Stimulated activated CD4-positive, alpha-beta T cell treated with anti-CD3 and anti-CD28 coated beads, Interleukin-1b, Interleukin-23, amount 100 ng/mL, for 4 hours (primary cell): ENCODE measurements around the gene FCHO2.

ENCODE experiments used
- DNase-seq, 2 donors: peaks; one replicate each; pipeline ENCODE4 v3.0.0-alpha.2; 2020; ENCODE audit warnings: low read depth in 2 of 2

FCHO2 gene

DNA sequence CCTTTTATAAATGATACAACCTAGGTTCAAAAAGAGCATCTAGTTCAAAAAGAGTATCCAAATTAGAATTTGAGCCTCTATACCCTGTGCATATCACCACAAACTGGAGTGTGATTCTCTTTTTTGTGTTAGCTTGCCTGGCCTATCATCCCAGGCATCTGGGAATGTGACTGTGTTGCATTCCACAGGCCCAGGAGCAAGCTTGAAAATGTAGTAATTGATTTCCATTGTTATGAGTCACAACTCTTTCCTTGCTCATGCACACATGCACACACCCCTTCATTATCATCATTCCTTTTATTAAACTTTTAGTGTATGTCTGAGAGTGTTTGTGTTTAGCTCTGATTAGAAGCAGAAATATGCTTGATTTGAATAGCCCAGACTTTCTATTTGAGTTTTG, 75.2 kb downstream of the FCHO2 start:
- DNase-seq: no peak

DNA sequence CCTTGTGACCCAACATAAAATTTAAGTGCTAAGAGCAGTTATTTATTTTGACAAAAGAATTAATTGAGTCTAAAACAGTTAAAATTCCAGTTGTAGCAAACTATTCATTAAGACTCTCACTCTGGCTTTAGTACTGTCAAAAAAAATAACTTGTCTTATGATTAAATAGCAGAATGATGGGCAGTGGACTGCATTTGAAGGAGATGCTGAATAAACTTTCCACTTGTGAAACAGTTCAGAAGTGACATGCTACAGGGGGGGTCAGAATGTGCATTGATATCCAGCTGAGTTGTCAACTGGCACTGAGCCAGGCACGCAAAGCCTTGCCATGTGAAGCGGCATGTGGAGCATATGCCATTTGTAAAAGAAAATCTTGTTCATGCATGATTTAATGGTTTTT, 76.0 kb downstream of the FCHO2 start:
- DNase-seq: no peak

DNA sequence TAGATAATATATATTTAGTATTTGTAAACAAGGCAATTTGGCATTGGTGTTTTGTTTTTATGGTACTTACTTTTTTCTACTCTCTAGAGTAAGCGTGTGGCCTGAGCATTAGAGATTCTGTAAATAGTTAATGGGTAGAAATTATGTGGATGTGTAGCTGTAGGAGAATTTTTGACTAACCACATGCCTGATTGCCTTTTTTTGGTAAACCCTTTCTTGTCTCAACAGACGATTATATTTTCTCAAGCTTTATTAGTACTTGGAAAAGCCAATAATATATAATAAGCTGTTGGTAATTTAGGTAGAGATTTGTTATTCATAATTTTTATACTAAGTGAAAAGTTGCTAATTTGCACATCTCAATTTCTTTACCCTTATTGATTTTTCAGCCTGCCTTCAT, 76.8 kb downstream of the FCHO2 start:
- no peak for DNase-seq

DNA sequence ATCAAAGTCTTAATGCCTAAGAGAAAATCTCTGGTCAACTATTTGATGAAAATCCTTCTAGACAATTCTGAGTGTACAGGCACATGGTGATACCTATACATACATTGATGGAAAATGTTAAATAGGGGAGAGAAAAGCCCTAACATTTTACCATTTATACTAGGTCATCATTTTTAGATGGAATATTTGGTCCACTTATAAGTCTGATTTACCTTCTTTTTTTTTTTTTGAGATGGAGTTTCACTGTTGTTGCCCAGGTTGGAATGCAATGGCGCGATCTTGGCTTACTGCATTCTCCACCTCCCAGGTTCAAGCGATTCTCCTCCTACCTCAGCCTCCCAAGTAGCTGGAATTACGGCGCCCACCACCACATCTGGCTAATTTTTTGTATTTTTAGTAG, 81.7 kb downstream of the FCHO2 start:
- DNase-seq: no peak

DNA sequence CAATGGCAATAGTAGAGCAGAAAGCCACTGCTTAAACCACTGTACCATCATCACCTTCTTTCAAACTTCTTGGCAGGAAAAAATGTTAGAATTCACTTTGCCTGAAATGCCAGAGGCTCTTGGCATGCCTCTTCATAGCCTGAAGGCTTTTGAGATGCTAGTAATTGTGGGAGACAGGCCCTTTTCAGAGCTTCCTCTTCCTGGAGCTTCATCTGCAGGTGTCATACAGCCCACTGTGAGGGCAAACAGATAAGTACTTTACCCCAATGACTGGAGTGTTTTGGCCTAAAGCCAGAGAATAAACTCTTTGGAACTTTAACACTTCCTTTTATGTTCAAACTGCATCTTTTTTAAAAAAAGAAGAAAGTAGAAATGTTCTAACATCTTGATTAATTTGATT, 83.2 kb downstream of the FCHO2 start:
- no peak for DNase-seq

DNA sequence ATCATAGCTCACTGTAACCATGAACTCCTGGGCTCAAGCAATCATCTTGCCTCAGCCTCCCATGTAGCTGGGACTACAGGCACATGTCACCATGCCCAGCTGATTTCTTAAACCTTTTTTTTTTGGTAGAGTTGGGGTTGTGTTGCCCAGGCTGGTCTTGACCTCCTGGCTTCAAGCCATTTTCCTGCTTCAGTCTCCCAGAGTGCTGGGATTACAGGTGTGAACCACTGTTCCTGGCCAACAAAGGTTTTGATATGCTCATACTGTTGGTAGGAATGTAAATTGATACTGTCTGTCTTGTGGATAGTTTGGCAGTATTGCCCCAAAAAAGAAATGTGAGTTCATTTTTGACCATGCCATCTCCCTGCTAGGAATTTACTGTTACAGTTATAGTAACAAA, 87.2 kb downstream of the FCHO2 start:
- no peak for DNase-seq

DNA sequence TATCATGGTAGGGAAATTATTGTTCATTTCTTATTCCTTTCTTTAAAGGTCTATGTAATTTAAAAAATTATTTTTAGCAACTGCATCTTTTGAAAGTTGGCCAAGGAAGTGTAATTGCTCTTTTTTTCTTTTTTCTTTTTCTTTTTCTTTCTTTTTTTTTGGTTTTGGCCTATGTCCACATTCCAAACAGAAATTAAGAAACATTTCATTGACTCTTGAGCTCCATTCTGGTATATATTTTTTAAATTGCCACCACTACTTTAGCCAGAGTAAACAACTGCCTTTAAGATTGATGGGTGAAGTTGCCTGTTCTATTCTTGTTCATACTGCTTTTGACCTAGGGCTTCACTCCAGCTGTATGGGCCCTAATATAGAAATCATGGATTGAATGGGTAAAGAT, 88.7 kb downstream of the FCHO2 start:
- no peak for DNase-seq

DNA sequence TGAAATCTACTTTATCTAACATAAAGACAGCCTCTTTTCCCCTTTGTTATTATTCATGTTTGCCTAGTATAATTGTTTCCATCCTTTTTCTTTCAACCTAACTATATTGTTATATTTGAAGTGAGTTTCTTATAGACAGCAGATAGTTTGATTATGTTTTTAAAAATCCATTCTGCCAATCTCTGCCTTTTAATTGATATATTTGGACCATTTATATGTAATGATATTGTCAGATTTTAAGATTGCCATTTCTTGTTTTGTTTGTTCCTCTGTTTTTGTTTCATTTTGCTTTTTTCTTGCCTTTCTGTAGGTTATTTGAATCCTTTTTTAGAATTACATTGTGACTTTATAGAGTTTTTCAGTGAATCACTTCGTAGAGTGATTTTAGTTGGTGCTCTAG, 89.8 kb downstream of the FCHO2 start:
- DNase-seq: no peak

DNA sequence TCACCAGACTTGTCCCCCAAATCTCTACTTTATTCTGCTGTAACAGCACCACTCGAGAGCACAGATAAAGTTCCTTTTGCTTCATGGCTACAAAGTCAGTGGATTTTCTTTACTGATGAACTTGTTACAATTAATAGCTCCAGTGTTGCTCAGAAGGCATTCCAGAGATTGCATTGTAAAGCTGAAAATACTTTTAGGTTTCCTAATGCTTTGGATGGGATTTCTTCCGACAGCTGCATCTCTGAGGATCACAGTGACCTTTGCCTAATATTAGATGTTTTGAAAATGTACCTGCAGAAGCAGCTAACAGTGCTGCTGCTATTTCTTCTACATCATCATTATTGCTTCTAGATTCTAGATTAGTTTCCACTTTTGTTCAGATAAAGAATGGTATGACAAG, 105.8 kb downstream of the FCHO2 start:
- DNase-seq: no peak

DNA sequence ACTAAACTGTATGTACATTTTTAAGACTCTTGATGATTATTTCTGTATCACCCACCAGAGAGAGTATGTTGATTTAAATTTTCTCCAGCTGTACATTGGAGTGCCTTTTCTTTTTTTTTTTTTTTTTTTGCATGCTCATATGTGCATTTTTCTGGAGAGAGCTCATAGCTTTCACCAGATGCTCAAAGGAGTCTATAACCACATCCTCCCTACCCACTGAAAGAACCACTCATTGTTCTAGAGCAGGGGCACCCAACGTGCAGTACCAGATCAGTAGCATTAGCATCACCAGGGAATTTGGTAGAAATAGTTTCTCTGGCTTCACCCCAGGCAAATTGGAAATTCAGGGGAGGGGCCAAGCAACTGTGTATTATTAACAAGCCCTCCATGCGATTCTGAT, 110.6 kb downstream of the FCHO2 start:
- DNase-seq: no peak

DNA sequence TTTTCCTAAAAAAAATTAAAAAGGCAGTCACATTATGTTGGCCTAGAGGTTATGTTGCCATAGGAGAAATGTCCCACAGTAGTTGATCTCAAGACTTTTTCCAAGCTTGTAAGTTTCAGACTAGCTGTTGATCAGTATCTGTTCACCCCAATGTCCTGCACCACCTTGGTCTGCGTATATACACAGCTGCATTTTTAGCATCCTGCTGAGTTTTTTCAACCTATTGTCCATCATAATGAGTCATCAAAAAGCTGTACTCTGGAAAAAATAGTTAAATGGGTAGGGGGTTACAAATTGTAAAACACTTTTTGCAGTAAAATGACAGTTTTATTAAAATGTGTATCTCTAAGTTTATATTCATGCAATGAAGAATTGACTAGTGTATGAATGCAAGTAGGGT, 111.4 kb downstream of the FCHO2 start:
- no peak for DNase-seq

DNA sequence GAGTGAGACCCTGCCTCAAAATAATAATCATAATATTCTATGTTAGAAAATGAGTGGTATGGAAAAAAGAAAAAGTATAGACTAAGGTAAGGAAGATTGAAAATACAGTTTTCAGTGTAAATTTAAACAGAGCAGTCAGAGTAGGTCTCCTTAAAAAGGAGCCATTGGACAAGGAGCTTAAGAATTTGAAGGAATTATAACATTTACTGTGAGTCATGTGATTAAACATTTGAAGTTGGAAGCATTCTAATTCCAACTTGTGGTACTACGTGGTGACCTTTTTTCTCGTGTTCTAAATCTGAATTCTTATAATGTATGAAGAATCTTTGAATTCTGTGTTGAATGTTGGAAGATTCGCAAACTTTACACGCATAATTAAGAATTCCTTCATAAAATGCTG, 125.3 kb downstream of the FCHO2 start:
- DNase-seq: no peak

DNA sequence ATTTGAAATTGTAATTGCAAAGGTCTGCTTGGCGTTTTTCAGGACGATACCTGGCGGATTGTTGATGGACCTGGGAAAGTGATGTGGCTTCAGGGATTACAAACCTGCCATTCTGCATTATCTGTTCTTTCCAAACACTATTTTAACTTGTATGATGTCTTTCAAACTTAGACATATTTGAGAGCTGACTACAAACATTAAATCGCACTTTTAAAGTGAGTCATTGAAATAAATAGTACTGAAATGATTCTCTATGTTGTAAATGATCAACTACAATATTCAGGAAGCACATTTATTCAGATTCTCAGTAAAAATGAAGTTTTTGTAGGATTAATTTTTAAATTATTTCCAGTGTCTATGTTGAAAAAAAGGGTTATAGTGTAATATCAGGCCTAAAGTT, 132.2 kb downstream of the FCHO2 start:
- no peak for DNase-seq

DNA sequence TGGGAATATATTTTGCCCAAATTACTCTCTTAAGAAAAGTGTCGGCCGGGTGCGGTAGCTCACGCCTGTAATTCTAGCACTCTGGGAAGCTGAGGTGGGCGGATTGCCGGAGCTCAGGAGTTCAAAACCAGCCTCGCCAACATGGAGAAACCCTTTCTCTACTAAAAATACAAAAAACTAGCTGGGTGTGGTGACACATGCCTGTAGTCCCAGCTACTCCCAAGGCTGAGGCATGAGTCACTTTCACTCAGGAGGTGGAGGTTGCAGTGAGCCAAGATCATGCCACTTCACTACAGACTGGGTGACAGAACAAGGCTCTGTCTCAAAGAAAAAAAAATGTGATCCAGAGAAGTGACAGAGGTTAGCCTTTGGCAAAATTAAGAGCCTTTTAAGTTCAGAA, 138.1 kb downstream of the FCHO2 start:
- no peak for DNase-seq

DNA sequence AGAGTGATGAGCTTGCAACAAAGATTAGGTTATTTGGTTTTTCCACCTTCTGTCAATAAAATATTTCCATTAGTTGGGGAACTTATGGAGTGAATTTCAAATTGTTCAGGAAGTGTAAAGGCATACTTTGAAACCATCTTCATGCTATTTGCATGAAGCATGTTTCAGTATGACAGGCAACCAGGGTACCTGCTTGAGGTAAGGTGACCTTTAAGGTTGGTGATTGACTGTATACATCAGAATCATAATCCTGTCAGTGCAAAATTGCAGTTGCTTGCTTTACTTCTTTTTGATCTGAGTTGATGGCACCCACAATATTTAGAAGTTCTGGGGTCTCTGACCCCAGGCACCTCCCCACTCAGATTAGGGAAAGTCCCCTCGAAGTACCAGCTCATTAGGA, 138.6 kb downstream of the FCHO2 start:
- DNase-seq: no peak

DNA sequence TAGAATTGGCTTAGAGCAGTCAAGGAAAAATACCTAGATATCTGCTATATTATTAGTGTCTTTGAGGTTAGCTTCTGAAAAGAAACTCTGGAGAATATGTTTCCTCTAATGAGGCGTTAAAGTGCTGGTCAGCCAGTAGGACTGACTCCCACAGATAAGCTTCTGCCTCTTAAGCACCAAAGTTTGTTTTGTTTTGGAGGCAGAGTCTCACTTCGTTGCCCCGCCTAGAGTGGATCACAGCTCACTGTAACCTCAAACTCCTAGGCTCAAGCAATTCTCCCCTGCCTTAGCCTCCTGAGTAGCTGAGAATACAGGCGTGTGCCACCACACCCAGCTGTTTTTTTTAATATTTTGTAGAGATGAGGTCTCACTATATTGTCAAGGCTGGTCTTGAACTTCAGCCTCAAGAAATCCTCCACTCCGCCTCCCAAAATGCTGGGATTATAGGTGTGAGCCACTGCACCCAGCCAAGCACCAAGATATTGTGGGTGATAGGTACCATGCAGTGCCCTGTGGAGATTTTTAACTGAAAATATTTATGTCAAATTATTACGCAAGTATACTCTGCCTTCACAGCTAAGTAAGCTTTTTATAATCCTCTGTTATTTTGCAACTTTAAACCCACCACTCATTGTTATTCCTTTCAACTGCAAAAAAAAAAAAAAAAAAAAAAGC, 139.9 kb downstream of the FCHO2 start:
- no peak for DNase-seq

DNA sequence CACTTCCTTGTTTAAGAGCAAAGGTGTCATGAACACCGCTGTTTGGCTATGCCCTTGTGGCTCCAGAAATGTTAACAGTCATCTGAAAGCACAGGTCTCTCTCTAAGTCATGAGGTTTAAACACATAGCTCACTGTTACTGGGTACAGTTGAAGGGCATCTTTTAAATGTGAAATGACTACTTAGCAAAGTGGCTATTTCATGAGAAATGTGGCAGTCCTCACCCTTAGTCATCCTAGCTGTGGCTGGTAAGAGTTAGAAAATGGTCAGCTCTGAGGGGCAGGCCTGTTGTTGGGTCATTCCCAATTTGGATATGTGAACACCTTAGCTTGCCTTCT, 140.4 kb downstream of the FCHO2 start:
- DNase-seq: no peak

DNA sequence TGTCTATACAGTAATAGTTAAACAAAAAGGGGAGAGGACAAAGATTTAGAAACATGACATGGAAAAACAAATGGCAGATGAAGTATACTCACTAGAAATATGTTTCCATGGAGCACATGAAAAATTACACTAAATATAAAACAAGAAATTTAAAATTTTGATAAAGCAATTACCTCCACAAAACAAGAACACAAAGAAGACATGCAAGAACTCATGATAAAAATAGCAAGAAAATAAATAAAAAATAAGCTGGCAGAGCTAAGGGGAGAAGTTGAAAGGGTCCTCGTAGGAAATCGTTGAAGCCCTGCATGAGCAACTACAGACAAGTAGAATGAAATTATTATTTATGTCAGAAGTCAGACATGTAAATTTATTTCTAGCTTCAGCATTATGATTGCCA, 141.9 kb downstream of the FCHO2 start:
- no peak for DNase-seq

DNA sequence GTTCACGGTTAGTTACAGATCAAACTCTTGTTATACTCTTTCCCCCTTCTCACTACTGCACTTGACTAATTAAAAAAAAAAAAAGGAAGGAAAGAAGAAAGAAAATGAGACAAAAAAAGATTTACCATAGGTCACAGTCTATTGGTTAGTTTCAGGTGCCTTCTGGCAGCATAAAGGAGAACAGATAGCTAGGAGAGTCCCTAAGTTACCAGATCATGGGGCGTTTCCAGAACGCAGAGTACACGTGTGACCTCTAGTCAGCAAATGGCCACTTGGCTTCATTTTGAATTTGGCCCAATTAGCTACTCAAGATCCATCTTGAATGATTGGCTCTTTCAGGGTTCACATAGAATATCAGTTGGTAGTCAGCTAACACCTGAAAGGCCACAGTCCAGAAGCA, 144.3 kb downstream of the FCHO2 start:
- DNase-seq: no peak

DNA sequence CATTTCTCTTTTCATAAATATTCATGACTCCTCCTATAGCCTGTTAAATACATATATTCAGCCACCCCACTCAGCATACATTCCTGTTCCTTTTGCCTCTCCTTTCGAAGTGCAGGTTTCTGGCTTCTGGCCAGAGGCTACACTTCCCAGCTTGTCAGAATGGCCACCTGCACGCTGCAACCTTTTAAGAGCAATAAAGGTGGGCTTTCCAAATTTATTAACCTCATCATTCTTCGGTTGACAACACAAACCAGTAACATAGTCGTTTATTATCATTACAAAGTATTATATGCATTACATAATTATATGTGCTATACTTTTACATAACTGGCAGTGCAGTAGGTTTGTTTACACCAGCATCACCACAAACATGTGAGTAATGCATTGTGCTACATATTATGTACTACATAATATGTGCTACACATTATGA, 148.0 kb downstream of the FCHO2 start:
- no peak for DNase-seq

DNA sequence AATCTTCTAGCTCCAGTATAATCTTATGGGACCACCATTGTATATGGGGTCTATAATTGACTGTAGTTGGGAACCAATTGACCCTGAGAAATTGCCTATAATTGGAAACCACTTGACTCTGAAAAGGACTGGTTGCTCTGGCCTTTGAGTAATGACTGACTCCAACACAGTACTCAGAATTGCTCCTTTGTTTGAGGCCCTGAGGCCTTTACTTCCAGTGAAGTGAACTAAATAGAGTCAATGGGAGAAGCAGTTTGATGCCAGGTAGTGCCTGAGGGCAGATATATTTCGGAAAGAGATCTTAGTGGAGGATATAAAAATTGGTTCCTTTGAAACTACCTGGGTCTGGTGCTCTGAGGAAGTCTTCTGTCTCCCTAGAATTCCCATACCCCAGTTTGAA, 148.5 kb downstream of the FCHO2 start:
- no peak for DNase-seq

DNA sequence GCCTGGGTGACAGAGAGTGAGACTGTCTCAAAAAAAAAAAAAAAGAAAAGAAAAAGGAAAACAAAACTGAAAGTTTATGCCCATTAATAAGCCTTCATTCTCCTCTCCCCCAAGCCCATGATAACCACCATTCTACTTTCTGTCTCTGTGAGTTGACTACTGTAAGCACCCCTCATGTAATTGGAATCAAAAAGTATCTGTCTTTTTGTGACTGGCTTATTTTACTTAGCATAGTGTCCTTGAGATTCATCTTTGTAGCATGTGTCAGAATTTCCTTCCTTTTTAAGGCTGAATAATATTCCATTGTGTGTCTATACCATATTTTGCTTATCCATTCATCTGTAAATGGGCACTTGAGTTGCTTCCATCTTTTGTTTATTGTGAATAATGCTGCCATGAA, 150.5 kb downstream of the FCHO2 start:
- DNase-seq: no peak

DNA sequence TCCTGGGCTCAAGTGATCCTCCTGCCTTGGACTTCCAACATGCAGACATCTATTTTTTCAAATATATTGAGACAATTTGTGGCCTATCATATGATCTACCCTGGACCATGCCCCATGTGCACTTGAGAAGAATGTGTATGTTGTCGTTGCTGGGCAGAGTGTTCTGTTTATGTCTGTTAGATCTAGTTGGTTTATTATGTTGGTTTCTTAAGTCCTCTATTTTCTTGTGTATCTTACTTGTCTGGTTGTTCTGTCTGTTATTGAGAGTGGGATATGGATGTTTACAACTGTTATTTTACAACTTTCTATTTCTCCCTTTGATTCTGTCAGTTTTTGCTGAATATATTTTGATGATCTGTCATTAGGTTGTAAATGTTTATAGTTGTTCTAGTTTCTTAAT, 154.3 kb downstream of the FCHO2 start:
- DNase-seq: no peak

DNA sequence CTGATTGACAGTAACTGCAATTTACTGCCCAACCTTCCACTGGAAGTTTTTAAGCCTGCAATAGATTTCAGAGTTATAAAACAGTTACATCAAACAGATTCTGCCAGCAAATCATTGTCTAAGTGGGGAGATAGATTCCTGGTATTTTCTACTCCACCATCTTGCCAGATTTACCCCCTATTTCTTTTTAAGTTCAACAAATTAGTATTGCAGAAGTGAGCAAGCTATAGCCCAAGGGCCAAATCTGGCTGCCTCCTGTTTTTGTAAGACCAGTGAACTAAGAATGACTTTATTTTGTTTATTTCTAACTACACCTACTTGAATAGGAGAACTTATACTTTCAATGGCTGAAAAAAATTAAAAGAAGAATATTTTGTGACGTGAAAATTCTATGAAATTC, 155.7 kb downstream of the FCHO2 start:
- DNase-seq: no peak

DNA sequence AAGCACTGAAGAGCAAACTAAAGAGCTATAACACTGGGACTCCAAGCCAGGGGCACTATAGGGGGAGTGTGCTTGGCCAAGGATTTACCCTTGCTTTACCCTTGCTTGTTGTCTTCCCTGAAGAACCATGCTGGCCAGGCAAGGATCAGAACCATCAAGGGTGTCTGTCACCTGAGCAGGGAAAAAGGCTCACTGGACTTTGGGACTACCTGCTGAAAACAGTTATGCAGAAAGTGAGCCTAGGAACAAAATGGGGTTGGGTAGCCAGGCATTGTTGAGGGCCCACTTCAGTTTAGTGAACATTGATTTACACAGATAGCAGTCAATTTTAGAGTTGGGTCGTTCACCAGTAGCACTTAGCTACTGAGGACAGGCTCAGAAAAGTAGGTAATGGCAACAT, 156.5 kb downstream of the FCHO2 start:
- DNase-seq: no peak
